ENCODE data around the gene C16orf92.
A peak's percentile ranks its signal among the peaks of the same experiment; 100 is the strongest.

C16orf92 gene, protein sequence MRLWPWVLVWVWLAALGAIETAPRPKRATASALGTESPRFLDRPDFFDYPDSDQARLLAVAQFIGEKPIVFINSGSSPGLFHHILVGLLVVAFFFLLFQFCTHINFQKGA

DNA sequence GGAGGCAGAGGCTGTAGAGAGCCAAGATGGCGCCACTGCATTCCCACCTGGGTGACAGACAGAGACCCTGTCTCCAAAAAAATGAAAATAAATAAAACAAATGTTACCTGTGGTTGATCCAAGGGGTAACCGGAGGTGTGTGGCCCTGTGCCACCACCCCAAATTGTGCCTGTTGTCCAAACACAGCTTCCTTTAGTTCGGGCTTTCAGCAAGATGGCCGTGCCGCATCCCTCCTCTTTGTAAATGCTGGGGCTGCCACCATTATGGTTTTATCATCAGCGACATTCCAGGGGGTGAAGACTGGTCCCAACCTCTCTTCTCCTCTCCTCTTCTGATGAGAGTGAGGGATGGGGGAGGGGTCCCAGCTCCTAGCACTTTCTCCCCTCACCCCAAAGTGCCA, at the start of gene C16orf92:
TSS of gene C16orf92 (plus strand) at position 312 of the 400 bp plus-strand sequence. CDS start 143 bp downstream, outside the sequence.
- no peak for DNase-seq

DNA sequence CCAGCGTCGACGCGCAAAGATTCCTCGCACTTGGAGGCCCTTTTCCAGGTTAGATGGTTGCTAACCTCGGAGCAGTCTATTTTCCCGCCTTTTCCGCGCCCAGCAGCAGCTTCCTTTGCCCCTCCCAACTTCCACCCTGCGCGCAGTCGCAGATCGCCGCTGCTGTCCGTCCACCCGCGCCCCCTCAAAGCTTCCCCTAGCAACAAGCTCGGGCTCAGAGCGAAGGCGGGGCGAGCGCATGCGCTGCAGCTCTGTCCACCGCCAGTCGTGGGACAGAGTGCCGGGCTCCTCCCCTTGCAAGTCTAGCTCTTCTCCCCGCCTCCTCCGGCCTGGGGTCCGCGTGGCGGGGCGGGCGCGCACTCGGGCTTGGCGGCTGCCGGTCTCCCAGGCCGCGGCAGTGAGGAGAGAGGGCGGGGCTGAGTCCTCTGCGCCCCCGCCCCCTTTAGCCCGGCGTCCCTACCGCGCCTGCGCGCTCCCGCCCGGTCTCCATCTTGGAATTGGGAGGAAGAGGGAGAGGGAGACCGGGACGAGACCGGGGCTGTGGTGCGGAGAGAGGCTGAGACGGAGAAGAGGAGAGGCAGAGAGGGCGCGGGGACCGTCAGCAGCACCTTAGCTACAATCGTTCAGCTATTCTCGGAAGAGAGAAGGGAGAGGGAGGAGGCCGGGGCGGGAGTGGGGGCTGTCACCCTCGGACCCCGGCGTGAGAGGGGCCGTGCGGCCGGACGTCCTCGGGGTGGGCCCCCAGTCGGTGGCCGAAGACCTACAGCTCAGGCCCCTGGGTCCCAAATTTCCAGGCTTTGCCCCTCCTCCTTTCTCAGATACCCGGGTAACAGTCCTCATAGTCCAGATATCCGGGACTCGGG, 49.4 kb upstream of the C16orf92 start, which contains the start of gene TAOK2:
TSS of gene TAOK2 (plus strand) at position 485 of the 863 bp plus-strand sequence. CDS start 3,905 bp downstream, outside the sequence.
- peak; percentile 98 for DNase-seq

- no peak for DNase-seq
Measured at GRCh38 chr16:29974291-29975133, 48.5 kb upstream of the C16orf92 start.

- no peak for DNase-seq
Measured at GRCh38 chr16:29975134-29975538, 47.9 kb upstream of the C16orf92 start.

GRCh38 chr16:29975811-29976511, 47.0 kb upstream of the C16orf92 start:
- no peak for DNase-seq

DNA sequence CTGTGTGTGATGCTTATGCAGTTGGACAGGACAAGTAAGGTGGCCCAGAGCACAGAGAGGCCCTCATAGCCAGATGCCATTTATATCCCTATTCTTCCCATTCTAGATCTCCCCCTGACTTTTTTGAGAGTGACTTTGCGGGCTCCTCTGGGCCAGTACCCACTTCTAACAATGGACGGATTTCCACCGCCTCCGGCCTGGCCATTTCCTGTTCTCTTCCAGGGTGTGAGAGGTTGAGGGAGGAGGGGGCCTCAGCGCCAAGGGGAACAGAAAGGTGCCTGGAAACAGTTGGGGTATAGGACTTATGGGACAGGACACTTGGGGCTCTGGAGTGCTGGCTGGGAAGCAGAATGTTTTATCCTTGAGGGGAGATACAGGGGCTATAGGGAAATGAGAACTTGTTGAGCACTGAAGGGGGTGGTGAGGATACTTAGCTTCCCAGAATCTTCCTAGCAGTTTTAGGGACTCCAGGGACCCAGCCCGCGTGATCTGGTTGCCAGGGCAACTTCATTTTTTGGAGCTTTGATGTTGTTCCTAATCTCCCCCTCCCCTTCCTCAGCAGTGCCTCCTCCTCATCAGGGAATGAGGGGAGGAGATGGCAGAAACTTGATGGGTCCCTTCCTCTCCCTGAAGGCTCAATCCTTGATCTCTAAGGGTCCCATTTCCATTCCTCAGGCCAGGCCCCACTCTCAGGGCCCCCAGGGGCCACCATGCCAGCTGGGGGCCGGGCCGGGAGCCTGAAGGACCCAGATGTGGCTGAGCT, 45.8 kb upstream of the C16orf92 start:
- DNase-seq: no peak

GRCh38 chr16:29978081-29978480, 44.9 kb upstream of the C16orf92 start:
- no peak for DNase-seq

DNA sequence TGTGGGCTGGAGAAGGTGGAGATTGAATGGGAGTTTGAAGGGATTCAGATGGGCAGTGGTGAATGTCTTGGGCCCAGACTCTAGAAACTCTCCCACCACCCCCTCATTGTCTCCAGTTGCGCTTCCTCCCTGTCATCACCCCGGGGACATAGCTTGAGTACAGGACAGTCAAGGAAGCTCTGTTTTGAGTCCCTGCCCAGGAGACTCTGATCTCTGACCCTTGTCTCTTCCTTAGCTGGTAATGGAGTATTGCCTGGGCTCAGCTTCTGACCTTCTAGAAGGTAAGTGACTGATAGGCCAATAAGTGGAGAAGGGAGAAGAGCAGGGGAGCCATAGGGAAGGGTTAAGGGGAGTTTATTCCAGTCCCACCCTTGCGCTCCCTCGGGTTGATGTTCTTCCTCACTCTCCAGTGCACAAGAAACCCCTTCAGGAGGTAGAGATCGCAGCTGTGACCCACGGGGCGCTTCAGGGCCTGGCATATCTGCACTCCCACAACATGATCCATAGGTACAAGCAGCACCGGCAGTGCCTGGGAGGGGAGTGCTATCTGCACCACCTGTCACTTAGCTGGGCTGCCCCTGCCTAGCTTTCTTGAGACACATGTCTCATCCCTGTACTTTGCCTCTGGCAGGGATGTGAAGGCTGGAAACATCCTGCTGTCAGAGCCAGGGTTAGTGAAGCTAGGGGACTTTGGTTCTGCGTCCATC, 44.3 kb upstream of the C16orf92 start:
- no peak for DNase-seq

GRCh38 chr16:29982560-29983419, 40.2 kb upstream of the C16orf92 start:
- DNase-seq: no peak

DNA sequence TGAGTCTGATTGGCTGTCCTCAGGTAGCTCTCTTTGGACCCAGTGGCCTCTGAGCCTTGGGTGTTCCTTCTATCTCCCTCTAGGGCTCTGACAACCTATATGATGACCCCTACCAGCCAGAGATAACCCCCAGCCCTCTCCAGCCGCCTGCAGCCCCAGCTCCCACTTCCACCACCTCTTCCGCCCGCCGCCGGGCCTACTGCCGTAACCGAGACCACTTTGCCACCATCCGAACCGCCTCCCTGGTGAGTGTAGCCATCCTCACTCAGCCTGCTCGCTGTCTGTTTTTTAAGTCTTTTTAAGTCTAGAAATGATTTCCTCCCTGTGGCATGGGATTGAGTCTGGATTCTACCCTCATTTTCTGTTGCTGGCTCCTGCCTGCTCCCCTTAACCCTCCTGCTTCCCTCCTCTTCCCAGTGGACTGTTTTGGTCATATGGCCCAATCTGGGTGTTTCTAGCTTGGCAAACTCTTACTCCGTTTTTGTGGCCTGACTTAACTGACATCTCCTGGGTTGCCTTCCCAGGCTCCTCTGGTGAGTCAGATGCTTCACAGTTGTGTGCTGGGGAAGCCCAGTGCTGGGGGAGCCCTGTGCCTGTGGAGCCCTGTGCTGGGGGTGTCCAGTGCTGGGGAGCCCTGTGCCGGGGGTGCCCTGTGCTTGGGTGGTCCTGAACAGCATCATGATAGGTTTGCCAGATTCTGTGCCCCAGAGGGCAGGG, 39.4 kb upstream of the C16orf92 start:
- DNase-seq: no peak

DNA sequence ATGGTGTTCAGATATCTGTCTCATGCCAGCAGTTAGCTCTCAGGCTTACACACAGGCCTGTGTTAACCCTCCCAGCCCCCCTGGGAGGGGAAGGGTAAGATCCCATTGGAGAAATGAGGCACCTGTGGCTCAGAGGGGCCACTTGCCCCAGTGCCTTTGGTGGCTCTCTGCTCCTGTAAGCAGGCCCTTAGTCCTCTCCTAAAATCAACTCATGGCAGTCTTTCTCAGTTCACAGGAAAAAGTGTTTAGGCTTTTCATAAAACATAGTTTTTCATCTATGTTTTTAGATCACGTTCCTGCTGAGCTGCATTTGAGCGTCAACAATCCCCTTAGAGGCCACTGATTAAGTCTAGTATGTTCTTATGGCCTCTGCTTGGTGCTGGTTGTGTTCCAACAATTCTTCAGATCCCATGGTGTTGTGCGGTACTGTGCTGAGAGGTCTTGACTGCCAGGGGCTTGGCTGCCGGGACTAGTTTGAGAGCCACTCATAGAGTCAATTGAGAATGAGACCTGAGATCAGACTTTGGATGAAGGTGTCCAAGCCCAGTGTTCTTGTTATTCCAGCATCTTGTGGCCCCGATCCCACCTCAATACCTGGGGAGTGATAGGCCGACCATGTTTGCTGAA, 38.7 kb upstream of the C16orf92 start:
- no peak for DNase-seq

GRCh38 chr16:29984764-29985147, 38.2 kb upstream of the C16orf92 start:
- no peak for DNase-seq

DNA sequence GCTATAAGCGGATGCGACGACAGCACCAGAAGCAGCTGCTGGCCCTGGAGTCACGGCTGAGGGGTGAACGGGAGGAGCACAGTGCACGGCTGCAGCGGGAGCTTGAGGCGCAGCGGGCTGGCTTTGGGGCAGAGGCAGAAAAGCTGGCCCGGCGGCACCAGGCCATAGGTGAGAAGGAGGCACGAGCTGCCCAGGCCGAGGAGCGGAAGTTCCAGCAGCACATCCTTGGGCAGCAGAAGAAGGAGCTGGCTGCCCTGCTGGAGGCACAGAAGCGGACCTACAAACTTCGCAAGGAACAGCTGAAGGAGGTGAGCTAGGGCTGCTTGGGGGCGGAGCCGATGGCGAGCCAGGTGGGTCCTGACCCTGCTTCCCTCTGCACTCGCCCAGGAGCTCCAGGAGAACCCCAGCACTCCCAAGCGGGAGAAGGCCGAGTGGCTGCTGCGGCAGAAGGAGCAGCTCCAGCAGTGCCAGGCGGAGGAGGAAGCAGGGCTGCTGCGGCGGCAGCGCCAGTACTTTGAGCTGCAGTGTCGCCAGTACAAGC, 37.7 kb upstream of the C16orf92 start:
- no peak for DNase-seq

DNA sequence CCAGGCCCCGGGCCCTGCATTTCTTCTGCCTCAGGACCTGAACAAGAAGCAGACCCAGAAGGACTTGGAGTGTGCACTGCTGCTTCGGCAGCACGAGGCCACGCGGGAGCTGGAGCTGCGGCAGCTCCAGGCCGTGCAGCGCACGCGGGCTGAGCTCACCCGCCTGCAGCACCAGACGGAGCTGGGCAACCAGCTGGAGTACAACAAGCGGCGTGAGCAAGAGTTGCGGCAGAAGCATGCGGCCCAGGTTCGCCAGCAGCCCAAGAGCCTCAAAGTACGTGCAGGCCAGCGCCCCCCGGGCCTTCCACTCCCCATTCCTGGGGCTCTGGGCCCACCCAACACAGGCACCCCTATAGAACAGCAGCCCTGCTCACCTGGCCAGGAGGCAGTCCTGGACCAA, 36.8 kb upstream of the C16orf92 start:
- DNase-seq: no peak

- no peak for DNase-seq
Measured at GRCh38 chr16:29986931-29987330, 36.1 kb upstream of the C16orf92 start.

DNA sequence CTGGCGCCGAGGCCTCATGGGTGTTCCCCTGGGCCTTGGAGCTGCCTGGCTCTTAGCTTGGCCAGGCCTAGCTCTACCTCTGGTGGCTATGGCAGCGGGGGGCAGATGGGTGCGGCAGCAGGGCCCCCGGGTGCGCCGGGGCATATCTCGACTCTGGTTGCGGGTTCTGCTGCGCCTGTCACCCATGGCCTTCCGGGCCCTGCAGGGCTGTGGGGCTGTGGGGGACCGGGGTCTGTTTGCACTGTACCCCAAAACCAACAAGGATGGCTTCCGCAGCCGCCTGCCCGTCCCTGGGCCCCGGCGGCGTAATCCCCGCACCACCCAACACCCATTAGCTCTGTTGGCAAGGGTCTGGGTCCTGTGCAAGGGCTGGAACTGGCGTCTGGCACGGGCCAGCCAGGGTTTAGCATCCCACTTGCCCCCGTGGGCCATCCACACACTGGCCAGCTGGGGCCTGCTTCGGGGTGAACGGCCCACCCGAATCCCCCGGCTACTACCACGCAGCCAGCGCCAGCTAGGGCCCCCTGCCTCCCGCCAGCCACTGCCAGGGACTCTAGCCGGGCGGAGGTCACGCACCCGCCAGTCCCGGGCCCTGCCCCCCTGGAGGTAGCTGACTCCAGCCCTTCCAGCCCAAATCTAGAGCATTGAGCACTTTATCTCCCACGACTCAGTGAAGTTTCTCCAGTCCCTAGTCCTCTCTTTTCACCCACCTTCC, 35.5 kb upstream of the C16orf92 start:
- no peak for DNase-seq

GRCh38 chr16:29988346-29989075, 34.5 kb upstream of the C16orf92 start:
- no peak for DNase-seq
